GM23338 (cell line): Measurements from ENCODE around the gene VNN1. TPM values are rescaled to one million over a fixed set of nuclear protein-coding genes. Genes with fewer than 3 reads are reported as not detected.
"Not testable (repeated sequence)": the region's sequence is repeated elsewhere in the genome, so short reads cannot be mapped to it uniquely, and the experiment has no call there.

Source experiments
- ATAC-seq: fragments of 200-7000 bp; cut with Tn5 transposase; 3 replicates; pipeline ENCODE4 v1.9.1; 2020
- DNase-seq: peaks from one replicate; pipeline ENCODE4 v3.0.0-alpha.2; 2015; ENCODE audit warnings: low spot score
- H2AFZ ChIP-seq: fragments of 200-600 bp; sonication (generic); 2 replicates; pipeline ENCODE4 v1.8.0; 2016; ENCODE audit warnings: antibody characterized with exemption, mild to moderate bottlenecking, moderate library complexity
- H3F3A ChIP-seq: fragments of 200-600 bp; sonication (generic); replicated peaks from 2 replicates; pipeline ENCODE4 v1.8.0; 2017; ENCODE audit warnings: antibody characterized with exemption, mixed run types, low read depth
- H3K27ac ChIP-seq: fragments of 200-600 bp; sonication (generic); 2 replicates; pipeline ENCODE4 v1.6.1; 2016; ENCODE audit warnings: low read depth
- H3K27me3 ChIP-seq: fragments of 200-600 bp; sonication (generic); 2 replicates; pipeline ENCODE4 v1.8.0; 2016; ENCODE audit warnings: mild to moderate bottlenecking, mixed run types, moderate library complexity; ENCODE audit not compliant: insufficient read depth
- H3K36me3 ChIP-seq: fragments of 200-600 bp; sonication (generic); 2 replicates; pipeline ENCODE4 v1.8.0; 2016; ENCODE audit warnings: mild to moderate bottlenecking; ENCODE audit not compliant: insufficient read depth
- H3K4me1 ChIP-seq: fragments of 200-600 bp; sonication (generic); 2 replicates; pipeline ENCODE4 v1.8.0; 2016; ENCODE audit warnings: mild to moderate bottlenecking, moderate library complexity; ENCODE audit not compliant: insufficient read depth
- H3K4me2 ChIP-seq: fragments of 200-600 bp; sonication (generic); 2 replicates; pipeline ENCODE4 v1.7.1; 2017; ENCODE audit warnings: mixed run types
- H3K4me3 ChIP-seq: fragments of 200-600 bp; sonication (generic); 2 replicates; pipeline ENCODE4 v1.6.1; 2016; ENCODE audit warnings: mixed run types
- H3K79me2 ChIP-seq: fragments of 200-600 bp; sonication (generic); replicated peaks from 2 replicates; pipeline ENCODE4 v1.8.0; 2017; ENCODE audit warnings: mild to moderate bottlenecking; ENCODE audit not compliant: insufficient read depth
- H3K9me2 ChIP-seq: fragments of 200-600 bp; sonication (generic); 2 replicates; pipeline ENCODE4 v1.8.0; 2017; ENCODE audit not compliant: insufficient read depth
- H4K20me1 ChIP-seq: fragments of 200-600 bp; sonication (generic); replicated peaks from 2 replicates; pipeline ENCODE4 v1.8.0; 2017; ENCODE audit warnings: mild to moderate bottlenecking; ENCODE audit not compliant: insufficient read depth
- H3K27ac Mint-ChIP-seq: 2 replicates; pipeline ENCODE4 v1.8.0; 2020; ENCODE audit warnings: inconsistent platforms, mild to moderate bottlenecking, moderate library complexity, mixed read lengths
- H3K27me3 Mint-ChIP-seq: 3 replicates; pipeline ENCODE4 v1.8.0; 2022; ENCODE audit warnings: low read depth, mild to moderate bottlenecking, moderate library complexity, mixed read lengths, inconsistent platforms; ENCODE audit not compliant: insufficient read depth, poor library complexity
- H3K36me3 Mint-ChIP-seq: 3 replicates; pipeline ENCODE4 v1.8.0; 2021; ENCODE audit warnings: low read depth, mild to moderate bottlenecking, inconsistent platforms, moderate library complexity, mixed read lengths
- H3K4me1 Mint-ChIP-seq: 3 replicates; pipeline ENCODE4 v1.8.0; 2020; ENCODE audit warnings: mild to moderate bottlenecking, inconsistent platforms, mixed read lengths
- H3K4me3 Mint-ChIP-seq: 3 replicates; pipeline ENCODE4 v1.8.0; 2021; ENCODE audit warnings: moderate library complexity, mild to moderate bottlenecking, inconsistent platforms, mixed read lengths
- H3K9me3 Mint-ChIP-seq: 3 replicates; pipeline ENCODE4 v1.8.0; 2020; ENCODE audit warnings: moderate library complexity, mild to moderate bottlenecking, inconsistent platforms, mixed read lengths
- EZH2phosphoT487 ChIP-seq: fragments of 200-600 bp; sonication (generic); IDR thresholded peaks from one replicate; pipeline ENCODE4 v1.8.1; 2018; ENCODE audit warnings: antibody characterized with exemption; ENCODE audit not compliant: unreplicated experiment
- JUNB ChIP-seq: IDR thresholded peaks from one replicate; pipeline ENCODE4 v1.6.1; 2016; ENCODE audit warnings: antibody characterized with exemption; ENCODE audit not compliant: unreplicated experiment
- NANOG ChIP-seq: IDR thresholded peaks from 2 replicates; pipeline ENCODE4 v1.6.1; 2016; ENCODE audit warnings: antibody characterized with exemption, borderline replicate concordance
- POLR2AphosphoS5 ChIP-seq: IDR thresholded peaks from 2 replicates; pipeline ENCODE4 v1.6.1; 2016; ENCODE audit warnings: antibody characterized with exemption, low read depth
- STAT1 ChIP-seq: IDR thresholded peaks from one replicate; pipeline ENCODE4 v1.6.1; 2016; ENCODE audit warnings: antibody characterized with exemption; ENCODE audit not compliant: unreplicated experiment
- ZNF114 ChIP-seq: fragments of 250-450 bp; sonication (Bioruptor Pico); IDR thresholded peaks from 2 replicates; pipeline ENCODE4 v1.5.0; 2020; ENCODE audit warnings: mild to moderate bottlenecking, moderate library complexity
- polyA plus RNA-seq: library from polyadenylated mRNA; unstranded; fragments of >200 nt; fragmentation: Nextera tagmentation; extraction: Ambion mirVana; gene quantifications from 2 replicates; pipeline ENCODE4 v1.2.1, GENCODE V29; 2016
- total RNA-seq: library from RNA; depleted of rRNA; stranded (reverse); fragments of >200 nt; shearing (Covaris generic); gene quantifications from 2 replicates; pipeline ENCODE4 v1.2.3, GENCODE V29; 2014
- TF ChIP-seq, protein P1 (sequence below): IDR thresholded peaks from 2 replicates; pipeline ENCODE4 v1.6.1; 2016; ENCODE audit warnings: antibody characterized with exemption
- TF ChIP-seq, protein P2 (sequence below): fragments of 250-450 bp; sonication (Bioruptor Pico); IDR thresholded peaks from 2 replicates; pipeline ENCODE4 v1.5.0; 2020; ENCODE audit warnings: mild to moderate bottlenecking, moderate library complexity
- TF ChIP-seq, protein P3 (sequence below), 2 experiments: fragments of 200-600 bp in 1 of 2; sonication (generic) in 1 of 2; conservative IDR thresholded peaks; 2 replicates each; pipeline versions ENCODE4 v1.5.1 to v1.6.1; 2016 to 2017; ENCODE audit warnings: antibody characterized with exemption in 2 of 2, low read depth in 2 of 2, mild to moderate bottlenecking in 2 of 2, moderate library complexity in 1 of 2

VNN1 gene
- total and polyA plus RNA-seq, 2 experiments from 2014 or later = not detected

DNA sequence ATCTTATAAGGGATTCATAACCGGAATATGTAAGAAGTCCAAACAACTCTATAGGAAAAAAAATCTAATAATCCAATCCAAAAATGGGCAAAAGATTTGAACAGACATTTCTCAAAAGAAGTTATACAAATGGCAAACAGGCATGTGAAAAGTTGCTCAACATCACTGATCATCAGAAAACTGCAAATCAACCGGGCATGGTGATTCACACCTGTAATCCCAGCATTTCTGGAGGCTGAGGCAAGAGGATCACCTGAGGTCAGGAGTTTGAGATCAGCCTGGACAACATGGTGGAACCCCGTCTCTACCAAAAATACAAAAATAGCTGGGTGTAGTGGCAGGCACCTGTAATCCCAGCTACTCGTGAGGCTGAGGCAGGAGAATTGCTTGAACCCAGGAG is 7.1 kb downstream of the VNN1 start:
- not testable (repeated sequence) for ATAC-seq, H3K4me1 Mint-ChIP-seq, H3K4me3 Mint-ChIP-seq, H3K4me2 ChIP-seq, H3K4me3 ChIP-seq, H3K27me3 Mint-ChIP-seq, H3F3A ChIP-seq, H4K20me1 ChIP-seq, H2AFZ ChIP-seq, H3K27me3 ChIP-seq, H3K9me2 ChIP-seq, H3K9me3 Mint-ChIP-seq, DNase-seq, H3K79me2 ChIP-seq, H3K4me1 ChIP-seq, H3K27ac ChIP-seq, H3K36me3 Mint-ChIP-seq, H3K27ac Mint-ChIP-seq, H3K36me3 ChIP-seq

DNA sequence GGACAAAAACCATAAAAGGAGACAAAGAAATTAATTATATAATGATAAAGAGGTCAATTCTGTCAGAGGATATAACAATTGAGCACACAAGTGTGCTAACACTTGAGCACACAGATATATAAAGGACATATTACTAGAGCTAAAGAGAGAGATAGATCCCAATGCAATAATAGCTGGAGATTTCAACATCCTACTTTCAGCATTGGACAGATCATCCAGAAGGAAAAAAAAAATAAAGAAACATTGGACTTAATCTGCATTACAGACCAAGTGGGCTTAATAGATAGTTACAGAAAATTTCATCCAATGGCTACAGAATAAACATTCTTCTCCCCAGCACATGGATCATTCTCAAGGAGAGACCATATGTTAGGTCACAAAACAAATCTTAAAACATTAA is 9.9 kb downstream of the VNN1 start:
- Histone ChIP-seq H3K4me2 (no peak overlapping the region), H3K27me3 (no peaks in the 10 kb centered on the region), H3K79me2 (no peaks in the 10 kb centered on the region), H2AFZ (no peak overlapping the region), H3K27ac (no peak overlapping the region), H3K36me3 (no peaks in the 10 kb centered on the region), H3K4me3 (no peak overlapping the region), H3K4me1 (no peaks in the 10 kb centered on the region), H3F3A (no peaks in the 10 kb centered on the region), H3K9me2 (no peaks in the 10 kb centered on the region), H4K20me1 (no peaks in the 10 kb centered on the region)
- H3K27ac Mint-ChIP-seq = no peak overlapping the region
- peaks cover 4% of the 10 kb centered on the region; the same call in 2 of the 3 replicates for H3K4me1 Mint-ChIP-seq
- no peak overlapping the region for H3K4me3 Mint-ChIP-seq
- no peak for DNase-seq
- H3K36me3 Mint-ChIP-seq = no peaks in the 10 kb centered on the region
- no peak for ATAC-seq
- TF ChIP-seq NANOG (no peak), STAT1 (no peak), ZNF114 (no peak)
- no peaks in the 10 kb centered on the region for H3K27me3 Mint-ChIP-seq
- peaks cover 3% of the 10 kb centered on the region; the same call in 2 of the 3 replicates for H3K9me3 Mint-ChIP-seq

DNA sequence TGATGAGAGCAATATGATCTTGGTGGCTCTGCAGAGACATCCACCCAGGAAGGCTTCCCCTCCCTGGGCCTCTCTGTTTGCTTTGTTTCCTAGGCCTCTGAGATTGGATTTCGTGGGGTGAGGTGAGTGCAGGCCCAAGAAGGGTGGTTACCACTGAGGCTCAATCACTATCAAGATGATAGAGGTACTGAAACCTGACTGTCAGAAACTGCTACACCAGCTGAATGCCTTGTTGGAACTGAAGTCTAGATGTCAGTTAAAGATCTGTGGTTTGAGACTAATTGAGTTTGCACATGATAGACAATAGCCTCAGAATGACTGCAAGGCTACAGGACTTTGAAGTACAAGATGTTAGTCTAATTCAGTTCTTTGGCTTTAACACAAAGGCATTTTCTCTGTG is 15.2 kb downstream of the VNN1 start:
- H3K4me1 ChIP-seq = no peaks in the 10 kb centered on the region
- H3K36me3 ChIP-seq = no peaks in the 10 kb centered on the region
- Mint-ChIP-seq H3K27ac (no peak overlapping the region), H3K4me3 (no peak overlapping the region), H3K27me3 (no peaks in the 10 kb centered on the region), H3K36me3 (0 out of 3 replicates have a peak, but pooled peaks cover 7% of the 10 kb centered on the region), H3K9me3 (peaks cover 11% of the 10 kb centered on the region), H3K4me1 (peaks cover 4% of the 10 kb centered on the region; the same call in 2 of the 3 replicates)
- no peak overlapping the region for H3K27ac ChIP-seq
- no peak for DNase-seq
- H3K4me2 ChIP-seq = no peak overlapping the region
- H2AFZ ChIP-seq = peak overlapping the region; percentile 66; the same call in 1 of the 2 replicates
- H3K9me2 ChIP-seq = no peaks in the 10 kb centered on the region
- H3K27me3 ChIP-seq = no peaks in the 10 kb centered on the region
- no peaks in the 10 kb centered on the region for H3K79me2 ChIP-seq
- H4K20me1 ChIP-seq = no peaks in the 10 kb centered on the region
- TF ChIP-seq JUNB = no peak
- TF ChIP-seq, protein P1, sequence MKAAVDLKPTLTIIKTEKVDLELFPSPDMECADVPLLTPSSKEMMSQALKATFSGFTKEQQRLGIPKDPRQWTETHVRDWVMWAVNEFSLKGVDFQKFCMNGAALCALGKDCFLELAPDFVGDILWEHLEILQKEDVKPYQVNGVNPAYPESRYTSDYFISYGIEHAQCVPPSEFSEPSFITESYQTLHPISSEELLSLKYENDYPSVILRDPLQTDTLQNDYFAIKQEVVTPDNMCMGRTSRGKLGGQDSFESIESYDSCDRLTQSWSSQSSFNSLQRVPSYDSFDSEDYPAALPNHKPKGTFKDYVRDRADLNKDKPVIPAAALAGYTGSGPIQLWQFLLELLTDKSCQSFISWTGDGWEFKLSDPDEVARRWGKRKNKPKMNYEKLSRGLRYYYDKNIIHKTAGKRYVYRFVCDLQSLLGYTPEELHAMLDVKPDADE = no peak
- no peak for TF ChIP-seq ZNF114
- TF ChIP-seq POLR2AphosphoS5 = no peak
- no peak for TF ChIP-seq NANOG
- no peak for TF ChIP-seq EZH2phosphoT487
- TF ChIP-seq, protein P2, sequence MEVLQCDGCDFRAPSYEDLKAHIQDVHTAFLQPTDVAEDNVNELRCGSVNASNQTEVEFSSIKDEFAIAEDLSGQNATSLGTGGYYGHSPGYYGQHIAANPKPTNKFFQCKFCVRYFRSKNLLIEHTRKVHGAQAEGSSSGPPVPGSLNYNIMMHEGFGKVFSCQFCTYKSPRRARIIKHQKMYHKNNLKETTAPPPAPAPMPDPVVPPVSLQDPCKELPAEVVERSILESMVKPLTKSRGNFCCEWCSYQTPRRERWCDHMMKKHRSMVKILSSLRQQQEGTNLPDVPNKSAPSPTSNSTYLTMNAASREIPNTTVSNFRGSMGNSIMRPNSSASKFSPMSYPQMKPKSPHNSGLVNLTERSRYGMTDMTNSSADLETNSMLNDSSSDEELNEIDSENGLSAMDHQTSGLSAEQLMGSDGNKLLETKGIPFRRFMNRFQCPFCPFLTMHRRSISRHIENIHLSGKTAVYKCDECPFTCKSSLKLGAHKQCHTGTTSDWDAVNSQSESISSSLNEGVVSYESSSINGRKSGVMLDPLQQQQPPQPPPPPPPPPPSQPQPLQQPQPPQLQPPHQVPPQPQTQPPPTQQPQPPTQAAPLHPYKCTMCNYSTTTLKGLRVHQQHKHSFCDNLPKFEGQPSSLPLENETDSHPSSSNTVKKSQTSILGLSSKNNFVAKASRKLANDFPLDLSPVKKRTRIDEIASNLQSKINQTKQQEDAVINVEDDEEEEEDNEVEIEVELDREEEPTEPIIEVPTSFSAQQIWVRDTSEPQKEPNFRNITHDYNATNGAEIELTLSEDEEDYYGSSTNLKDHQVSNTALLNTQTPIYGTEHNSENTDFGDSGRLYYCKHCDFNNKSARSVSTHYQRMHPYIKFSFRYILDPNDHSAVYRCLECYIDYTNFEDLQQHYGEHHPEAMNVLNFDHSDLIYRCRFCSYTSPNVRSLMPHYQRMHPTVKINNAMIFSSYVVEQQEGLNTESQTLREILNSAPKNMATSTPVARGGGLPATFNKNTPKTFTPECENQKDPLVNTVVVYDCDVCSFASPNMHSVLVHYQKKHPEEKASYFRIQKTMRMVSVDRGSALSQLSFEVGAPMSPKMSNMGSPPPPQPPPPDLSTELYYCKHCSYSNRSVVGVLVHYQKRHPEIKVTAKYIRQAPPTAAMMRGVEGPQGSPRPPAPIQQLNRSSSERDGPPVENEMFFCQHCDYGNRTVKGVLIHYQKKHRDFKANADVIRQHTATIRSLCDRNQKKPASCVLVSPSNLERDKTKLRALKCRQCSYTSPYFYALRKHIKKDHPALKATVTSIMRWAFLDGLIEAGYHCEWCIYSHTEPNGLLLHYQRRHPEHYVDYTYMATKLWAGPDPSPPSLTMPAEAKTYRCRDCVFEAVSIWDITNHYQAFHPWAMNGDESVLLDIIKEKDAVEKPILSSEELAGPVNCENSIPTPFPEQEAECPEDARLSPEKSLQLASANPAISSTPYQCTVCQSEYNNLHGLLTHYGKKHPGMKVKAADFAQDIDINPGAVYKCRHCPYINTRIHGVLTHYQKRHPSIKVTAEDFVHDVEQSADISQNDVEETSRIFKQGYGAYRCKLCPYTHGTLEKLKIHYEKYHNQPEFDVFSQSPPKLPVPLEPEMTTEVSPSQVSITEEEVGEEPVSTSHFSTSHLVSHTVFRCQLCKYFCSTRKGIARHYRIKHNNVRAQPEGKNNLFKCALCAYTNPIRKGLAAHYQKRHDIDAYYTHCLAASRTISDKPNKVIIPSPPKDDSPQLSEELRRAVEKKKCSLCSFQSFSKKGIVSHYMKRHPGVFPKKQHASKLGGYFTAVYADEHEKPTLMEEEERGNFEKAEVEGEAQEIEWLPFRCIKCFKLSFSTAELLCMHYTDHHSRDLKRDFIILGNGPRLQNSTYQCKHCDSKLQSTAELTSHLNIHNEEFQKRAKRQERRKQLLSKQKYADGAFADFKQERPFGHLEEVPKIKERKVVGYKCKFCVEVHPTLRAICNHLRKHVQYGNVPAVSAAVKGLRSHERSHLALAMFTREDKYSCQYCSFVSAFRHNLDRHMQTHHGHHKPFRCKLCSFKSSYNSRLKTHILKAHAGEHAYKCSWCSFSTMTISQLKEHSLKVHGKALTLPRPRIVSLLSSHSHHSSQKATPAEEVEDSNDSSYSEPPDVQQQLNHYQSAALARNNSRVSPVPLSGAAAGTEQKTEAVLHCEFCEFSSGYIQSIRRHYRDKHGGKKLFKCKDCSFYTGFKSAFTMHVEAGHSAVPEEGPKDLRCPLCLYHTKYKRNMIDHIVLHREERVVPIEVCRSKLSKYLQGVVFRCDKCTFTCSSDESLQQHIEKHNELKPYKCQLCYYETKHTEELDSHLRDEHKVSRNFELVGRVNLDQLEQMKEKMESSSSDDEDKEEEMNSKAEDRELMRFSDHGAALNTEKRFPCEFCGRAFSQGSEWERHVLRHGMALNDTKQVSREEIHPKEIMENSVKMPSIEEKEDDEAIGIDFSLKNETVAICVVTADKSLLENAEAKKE (CRISPR knock-in tag) = no peak
- TF ChIP-seq, protein P3, sequence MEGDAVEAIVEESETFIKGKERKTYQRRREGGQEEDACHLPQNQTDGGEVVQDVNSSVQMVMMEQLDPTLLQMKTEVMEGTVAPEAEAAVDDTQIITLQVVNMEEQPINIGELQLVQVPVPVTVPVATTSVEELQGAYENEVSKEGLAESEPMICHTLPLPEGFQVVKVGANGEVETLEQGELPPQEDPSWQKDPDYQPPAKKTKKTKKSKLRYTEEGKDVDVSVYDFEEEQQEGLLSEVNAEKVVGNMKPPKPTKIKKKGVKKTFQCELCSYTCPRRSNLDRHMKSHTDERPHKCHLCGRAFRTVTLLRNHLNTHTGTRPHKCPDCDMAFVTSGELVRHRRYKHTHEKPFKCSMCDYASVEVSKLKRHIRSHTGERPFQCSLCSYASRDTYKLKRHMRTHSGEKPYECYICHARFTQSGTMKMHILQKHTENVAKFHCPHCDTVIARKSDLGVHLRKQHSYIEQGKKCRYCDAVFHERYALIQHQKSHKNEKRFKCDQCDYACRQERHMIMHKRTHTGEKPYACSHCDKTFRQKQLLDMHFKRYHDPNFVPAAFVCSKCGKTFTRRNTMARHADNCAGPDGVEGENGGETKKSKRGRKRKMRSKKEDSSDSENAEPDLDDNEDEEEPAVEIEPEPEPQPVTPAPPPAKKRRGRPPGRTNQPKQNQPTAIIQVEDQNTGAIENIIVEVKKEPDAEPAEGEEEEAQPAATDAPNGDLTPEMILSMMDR (conservative IDR thresholded peaks at IDR 0.05; ENCODE audit: low read depth in 2 of 2) = no peak
- no peak overlapping the region for H3K4me3 ChIP-seq
- no peaks in the 10 kb centered on the region for H3F3A ChIP-seq
- no peak for ATAC-seq
